HUES6 (cell line): ENCODE results near the gene LRRC74B.
A peak's percentile ranks its signal among the peaks of the same experiment; 100 is the strongest.
"Not testable (repeated sequence)": the region's sequence is repeated elsewhere in the genome, so short reads cannot be mapped to it uniquely, and the experiment has no call there.

Experiments
- H3K27ac ChIP-seq: 2 replicates; pipeline ENCODE4 v1.7.0; 2013; ENCODE audit warnings: low read depth, mild to moderate bottlenecking, low read length, inconsistent platforms
- H3K27me3 ChIP-seq: 2 replicates; pipeline ENCODE4 v1.6.1; 2013; ENCODE audit warnings: low read length; ENCODE audit not compliant: control insufficient read depth, insufficient read depth
- H3K36me3 ChIP-seq: 2 replicates; pipeline ENCODE4 v1.6.1; 2013; ENCODE audit warnings: low read length; ENCODE audit not compliant: control insufficient read depth, insufficient read depth
- H3K4me1 ChIP-seq: 2 replicates; pipeline ENCODE4 v1.6.1; 2013; ENCODE audit warnings: low read length; ENCODE audit not compliant: control insufficient read depth, insufficient read depth
- H3K4me3 ChIP-seq: 2 replicates; pipeline ENCODE4 v1.5.1; 2013; ENCODE audit warnings: low read depth, low read length
- H3K9ac ChIP-seq: one replicate; pipeline ENCODE4 v1.6.1; 2013; ENCODE audit warnings: mild to moderate bottlenecking, low read length
- H3K9me3 ChIP-seq: 2 replicates; pipeline ENCODE4 v1.6.1; 2013; ENCODE audit warnings: low read depth, low read length; ENCODE audit not compliant: control insufficient read depth, insufficient read depth

The LRRC74B gene

DNA sequence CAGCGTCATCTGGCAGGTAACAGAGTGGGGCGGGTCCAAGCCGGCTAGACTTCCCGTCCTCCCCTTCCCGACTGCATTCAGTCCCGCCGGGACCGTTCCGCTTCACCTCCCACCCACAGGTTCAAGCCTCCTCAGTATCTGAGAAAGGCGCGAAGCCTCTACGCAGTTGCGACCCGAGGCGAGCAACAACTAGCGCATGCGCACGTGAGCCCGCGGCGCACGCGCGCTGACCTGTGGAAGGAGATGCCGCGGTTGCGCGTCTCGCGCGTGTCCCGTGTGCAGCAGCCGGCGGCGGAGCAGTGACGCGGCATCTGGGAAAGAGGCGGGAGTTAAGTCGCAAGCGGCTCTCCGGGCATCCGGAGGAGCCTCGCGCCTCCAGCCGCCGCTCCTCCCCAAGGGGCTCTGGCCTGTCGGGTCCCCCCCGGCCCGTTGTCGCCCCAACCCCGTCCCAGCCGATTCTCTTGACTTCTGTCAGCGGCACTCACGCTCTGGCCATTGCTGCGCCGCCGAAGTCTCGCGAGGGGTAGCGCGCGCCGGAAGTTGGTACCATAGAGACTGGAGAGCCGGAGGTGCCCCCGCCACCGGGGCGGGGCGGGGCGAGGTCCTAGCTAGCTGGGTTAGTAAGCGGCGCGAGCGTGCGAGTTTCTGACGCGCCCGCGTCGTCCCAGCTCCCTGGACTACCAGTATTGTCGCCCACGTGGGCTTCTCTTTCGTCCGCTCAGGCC lies 44.0 kb upstream of the LRRC74B start, which contains the start of gene THAP7:
Gene THAP7 (minus strand): TSS at position 518 of the 725 bp plus-strand sequence. CDS start 207 bp downstream, at position 311.
- peak within 1 kb of the TSS; percentile 95 for H3K9ac ChIP-seq
- H3K27me3 ChIP-seq = no peaks in the 10 kb centered on the region
- peak within 1 kb of the TSS; percentile 87 for H3K27ac ChIP-seq

DNA sequence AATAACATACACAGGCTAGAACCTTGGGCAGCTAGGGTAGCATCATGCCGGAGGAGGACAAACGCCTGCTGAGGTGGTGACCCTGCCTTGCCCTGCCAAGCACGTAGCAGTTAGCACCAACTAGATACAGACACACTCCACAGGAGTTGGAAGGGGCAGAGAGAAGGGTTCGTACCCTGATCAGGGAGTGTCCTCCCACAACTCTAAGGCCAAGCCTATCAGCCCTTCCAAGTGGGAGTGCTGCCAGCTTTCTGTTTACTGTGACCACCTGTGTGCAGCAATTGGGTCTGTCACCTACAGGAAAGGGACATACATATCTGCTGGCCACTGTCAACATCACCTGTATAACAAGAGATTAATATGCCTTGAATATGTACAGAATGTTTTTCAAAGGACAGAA lies 42.0 kb upstream of the LRRC74B start:
- Histone ChIP-seq H3K27me3 (no peaks in the 10 kb centered on the region), H3K27ac (no peak overlapping the region), H3K36me3 (peaks cover 16% of the 10 kb centered on the region), H3K4me3 (no peak overlapping the region), H3K4me1 (peaks cover 10% of the 10 kb centered on the region), H3K9me3 (no peaks in the 10 kb centered on the region), H3K9ac (no peak overlapping the region)

More for the DNA sequence above, 44.0 kb upstream of the LRRC74B start, which contains the start of gene THAP7:
- Histone ChIP-seq H3K4me1 (peaks cover 10% of the 10 kb centered on the region), H3K4me3 (peak within 1 kb of the TSS; percentile 83), H3K36me3 (peaks cover 27% of the 10 kb centered on the region), H3K9me3 (no peaks in the 10 kb centered on the region)

DNA sequence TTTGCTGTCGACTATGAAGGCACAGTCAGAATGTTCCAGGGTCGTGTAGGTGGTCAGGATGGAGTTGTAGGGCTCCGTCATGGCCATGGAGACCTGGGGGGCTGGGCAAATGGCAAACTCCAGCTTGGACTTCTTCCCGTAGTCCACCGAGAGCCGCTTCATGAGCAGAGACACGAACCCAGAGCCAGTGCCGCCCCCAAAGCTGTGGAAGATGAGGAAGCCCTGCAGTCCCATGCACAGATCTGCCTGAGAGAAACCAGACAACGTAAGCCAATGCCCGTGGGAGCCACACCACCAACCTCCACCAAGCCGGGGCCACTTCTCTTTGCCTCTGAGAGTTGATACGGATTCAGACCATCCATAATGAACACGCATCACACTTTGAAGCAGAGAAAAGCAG lies 36.5 kb upstream of the LRRC74B start:
- H3K27me3 ChIP-seq, H3K4me3 ChIP-seq, H3K27ac ChIP-seq, H3K36me3 ChIP-seq, H3K9ac ChIP-seq, H3K9me3 ChIP-seq: not testable (repeated sequence)
- H3K4me1 ChIP-seq = peaks cover 16% of the 10 kb centered on the region

DNA sequence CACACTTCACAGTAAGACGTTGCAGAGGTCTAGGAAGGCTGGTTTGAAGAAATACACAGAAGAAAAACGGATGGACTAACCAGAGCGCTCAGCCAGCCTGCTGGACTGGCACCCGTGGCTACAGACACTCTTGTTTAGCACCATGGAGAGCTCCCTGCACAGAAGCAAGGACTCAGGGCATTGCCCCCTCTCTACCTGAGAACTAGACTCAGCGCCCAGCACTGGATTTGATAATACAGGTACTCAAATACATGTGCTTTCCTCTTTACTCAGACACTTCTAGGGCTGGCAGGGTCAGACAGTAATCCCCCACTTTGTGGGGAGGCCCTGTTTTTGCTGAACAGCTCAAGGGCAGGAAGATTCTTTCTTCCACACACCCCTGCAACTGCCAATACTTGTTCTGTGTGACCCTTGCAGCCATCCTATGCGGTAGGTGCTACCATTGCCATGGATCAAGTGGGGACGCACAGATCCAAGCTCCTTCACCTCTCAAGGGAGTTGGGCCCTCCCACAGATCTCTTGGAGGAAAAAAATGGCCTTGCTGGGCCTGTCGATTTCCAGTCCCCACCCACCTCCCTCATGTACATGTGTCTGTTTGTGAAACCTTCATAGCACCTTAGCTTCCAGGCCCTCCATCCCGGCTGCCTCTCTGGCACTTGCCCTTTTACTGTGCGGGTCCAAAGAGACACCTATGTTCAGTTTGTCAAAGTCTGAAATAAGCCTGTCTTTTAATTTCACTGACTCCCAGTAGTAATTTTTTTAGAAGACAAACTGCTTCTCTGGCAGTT lies 35.9 kb upstream of the LRRC74B start:
- no peak overlapping the region for H3K27ac ChIP-seq
- H3K9me3 ChIP-seq = no peaks in the 10 kb centered on the region
- H3K4me3 ChIP-seq = no peak overlapping the region
- peaks cover 4% of the 10 kb centered on the region; the same call in 1 of the 2 replicates for H3K36me3 ChIP-seq
- peaks cover 21% of the 10 kb centered on the region for H3K4me1 ChIP-seq
- H3K9ac ChIP-seq = no peak overlapping the region
- H3K27me3 ChIP-seq = 0 out of 2 replicates have a peak, but pooled peaks cover 4% of the 10 kb centered on the region

DNA sequence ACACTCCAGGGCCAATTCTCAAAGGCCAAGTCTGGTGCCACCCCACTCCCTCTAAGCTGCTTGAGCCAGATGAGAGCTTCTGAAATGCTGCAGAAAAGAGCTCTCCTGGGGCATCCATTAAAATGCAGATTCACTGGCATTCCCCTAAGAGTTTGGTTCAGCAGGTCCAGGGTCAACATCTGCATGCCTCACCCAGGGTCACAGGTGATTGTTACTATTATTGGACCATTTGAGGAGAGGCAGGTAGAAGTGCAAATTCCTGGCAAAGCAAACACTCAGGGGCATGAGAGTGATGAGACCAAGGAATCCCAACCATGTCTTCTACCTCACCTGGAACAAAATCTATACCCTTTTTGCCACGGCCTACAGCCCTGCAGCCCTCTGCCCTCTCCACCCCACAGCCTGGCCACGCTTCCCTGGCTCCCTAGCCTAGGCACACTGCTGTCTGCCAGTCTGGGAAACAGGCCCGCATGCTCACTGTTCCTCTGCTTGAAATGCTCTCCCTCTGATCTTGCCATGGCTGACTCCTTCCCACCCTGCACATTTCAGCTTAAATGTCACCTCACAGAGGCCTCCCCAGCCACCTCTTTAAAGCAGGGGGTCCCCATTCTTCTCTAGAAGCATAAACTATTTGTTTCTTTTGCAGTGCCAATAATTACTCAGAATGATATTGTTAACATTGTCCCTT lies 35.2 kb upstream of the LRRC74B start:
- peaks cover 28% of the 10 kb centered on the region for H3K4me1 ChIP-seq
- H3K27me3 ChIP-seq = 0 out of 2 replicates have a peak, but pooled peaks cover 4% of the 10 kb centered on the region
- H3K4me3 ChIP-seq = no peak overlapping the region
- no peak overlapping the region for H3K27ac ChIP-seq
- H3K36me3 ChIP-seq = peaks cover 4% of the 10 kb centered on the region; the same call in 1 of the 2 replicates
- no peak overlapping the region for H3K9ac ChIP-seq
- no peaks in the 10 kb centered on the region for H3K9me3 ChIP-seq

DNA sequence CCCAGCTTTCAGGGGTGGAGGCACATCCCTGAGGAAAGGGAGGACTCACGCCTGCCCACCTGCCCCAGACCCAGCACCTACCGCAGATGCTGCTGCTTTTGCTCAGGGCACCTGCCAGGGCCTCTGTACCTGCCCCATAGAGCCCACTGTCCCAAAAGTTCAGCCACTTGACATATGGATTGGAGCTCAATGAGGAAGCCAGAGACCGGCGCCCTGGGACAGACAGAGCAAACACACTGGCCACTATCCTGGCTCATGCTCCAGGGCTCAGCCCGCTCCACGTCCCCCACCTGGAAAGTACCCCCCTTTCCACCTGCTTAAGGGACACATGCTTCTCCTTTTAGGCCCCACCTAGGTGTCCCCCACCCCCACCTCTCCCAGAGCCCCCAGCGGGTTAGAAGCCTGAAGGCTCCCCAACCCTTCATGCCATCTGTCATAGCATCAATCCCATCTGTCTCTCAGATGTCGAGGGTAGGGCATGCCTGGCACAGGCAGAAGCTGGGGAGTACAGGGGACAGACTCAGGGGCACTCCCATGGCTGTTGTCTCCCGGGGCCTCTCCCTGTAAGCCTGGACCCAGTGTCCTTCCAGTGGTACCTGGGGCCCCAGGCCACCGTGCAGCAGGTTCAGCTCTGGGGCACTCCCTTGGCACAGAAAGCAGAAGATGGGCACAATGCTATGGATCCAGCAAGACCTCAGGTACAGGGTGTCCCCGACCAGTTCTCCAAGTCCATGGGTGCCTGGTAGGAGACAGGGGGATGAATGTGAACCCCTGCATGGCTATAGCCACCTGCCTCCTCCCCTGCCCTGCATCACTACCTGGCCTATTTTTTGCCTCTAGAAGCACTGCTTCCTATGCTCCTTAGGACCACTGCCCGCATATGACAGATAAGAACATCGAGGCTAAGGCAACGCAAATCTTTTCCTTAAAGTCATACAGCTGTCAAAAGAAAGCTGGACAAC lies 33.0 kb upstream of the LRRC74B start:
- H3K4me3 ChIP-seq = peak overlapping the region; percentile 70
- no peak overlapping the region for H3K27ac ChIP-seq
- H3K9ac ChIP-seq = no peak overlapping the region

DNA sequence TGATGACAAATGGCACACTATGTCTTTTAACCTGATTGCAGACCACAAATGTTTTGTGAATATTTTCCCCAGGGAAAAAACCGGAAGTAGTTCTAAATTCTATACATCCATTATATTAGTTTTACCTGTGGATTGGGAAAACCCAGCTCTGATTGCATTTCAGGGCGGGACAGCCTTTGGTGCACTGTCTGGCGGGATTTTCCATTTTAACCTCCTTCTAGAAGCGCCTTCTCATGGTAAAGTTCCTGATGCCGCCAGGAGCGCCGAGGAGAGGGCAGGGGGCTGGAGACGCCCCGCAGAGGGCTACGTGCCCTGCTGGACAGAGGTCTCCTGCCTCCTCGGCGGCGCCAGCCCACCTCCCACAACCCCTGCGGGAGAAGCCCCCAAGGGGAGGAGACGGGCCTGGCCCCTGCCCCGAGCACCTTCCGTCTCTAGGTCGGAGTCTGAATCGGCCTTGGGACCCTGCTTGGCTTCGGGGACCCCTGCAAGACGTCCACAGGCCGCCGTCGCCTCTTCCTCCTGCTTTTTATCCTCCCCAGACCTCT lies 32.0 kb upstream of the LRRC74B start:
- Histone ChIP-seq H3K4me1 (peaks cover 31% of the 10 kb centered on the region), H3K4me3 (peak overlapping the region; percentile 70), H3K27ac (peak overlapping the region; percentile 15; the same call in 1 of the 2 replicates), H3K9ac (peak overlapping the region; percentile 47), H3K27me3 (0 out of 2 replicates have a peak, but pooled peaks cover 4% of the 10 kb centered on the region), H3K36me3 (peaks cover 2% of the 10 kb centered on the region; the same call in 1 of the 2 replicates), H3K9me3 (no peaks in the 10 kb centered on the region)

More for the DNA sequence above, 33.0 kb upstream of the LRRC74B start:
- no peaks in the 10 kb centered on the region for H3K9me3 ChIP-seq
- 0 out of 2 replicates have a peak, but pooled peaks cover 4% of the 10 kb centered on the region for H3K27me3 ChIP-seq
- H3K36me3 ChIP-seq = peaks cover 4% of the 10 kb centered on the region; the same call in 1 of the 2 replicates
- peaks cover 31% of the 10 kb centered on the region for H3K4me1 ChIP-seq

DNA sequence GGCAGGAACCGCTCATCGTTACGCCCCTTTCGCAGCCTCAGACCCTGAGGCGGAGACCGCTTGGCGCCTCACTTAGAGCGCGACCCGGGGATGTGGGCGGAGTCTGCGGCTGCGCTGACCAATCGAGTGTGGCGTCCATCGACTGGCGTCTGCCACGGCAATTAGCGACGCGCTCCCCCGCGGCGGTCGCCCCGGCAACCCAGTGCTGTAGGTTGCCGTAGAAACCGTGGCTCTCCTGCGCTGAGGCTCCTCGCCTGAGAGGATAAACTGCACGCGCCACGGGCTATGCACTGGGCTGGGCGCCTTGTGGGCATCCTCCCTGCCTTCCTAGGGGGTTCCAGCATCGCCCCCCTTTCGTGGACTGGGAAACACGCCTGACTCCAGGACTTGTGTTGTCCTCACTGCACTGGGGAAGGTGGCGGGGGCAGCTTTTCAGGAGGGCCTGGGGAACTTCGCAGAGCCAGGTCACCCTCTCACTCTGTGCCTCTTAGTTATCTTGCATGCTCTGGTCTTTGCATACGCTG lies 31.5 kb upstream of the LRRC74B start:
- peaks cover 31% of the 10 kb centered on the region for H3K4me1 ChIP-seq
- H3K27ac ChIP-seq = no peak overlapping the region; the same call in 1 of the 2 replicates
- H3K27me3 ChIP-seq = 0 out of 2 replicates have a peak, but pooled peaks cover 4% of the 10 kb centered on the region
- H3K36me3 ChIP-seq = no peaks in the 10 kb centered on the region
- H3K4me3 ChIP-seq = peak overlapping the region; percentile 70
- H3K9ac ChIP-seq = peak overlapping the region; percentile 47
- H3K9me3 ChIP-seq = 0 out of 2 replicates have a peak, but pooled peaks cover 2% of the 10 kb centered on the region

DNA sequence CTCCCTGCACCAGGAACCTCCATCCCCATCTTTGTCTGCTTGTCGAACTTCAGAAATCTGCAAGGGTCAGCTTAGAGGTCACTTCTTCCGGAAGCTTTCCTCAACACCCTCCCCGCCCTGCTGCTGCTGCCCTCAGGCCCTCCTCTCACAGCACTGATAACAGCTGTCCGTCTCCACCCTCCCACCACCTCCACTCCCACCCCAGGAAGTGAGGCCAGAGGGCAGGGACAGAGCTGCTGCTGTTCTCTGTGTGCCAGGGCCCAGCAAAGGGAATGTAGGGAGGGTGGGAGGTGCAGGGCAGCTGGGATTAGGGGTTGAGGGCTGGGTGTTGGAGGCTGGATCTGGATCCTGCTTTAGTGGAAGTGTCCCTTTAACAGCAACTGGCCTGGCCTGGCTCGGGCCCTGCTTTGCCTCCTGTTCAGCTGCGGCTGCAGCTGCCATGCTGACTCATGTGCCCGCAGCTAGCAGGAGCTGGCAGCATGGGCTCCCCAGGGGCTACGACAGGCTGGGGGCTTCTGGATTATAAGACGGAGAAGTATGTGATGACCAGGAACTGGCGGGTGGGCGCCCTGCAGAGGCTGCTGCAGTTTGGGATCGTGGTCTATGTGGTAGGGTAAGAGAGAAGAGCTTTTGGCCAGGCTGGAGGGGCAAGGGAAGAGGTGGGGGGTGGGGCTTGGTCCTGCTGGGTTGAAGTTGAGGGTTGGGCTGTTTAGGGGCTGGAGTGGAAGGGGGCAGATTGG lies 30.9 kb upstream of the LRRC74B start, which contains the start of gene P2RX6:
Gene P2RX6 (plus strand): TSS at position 440 of the 740 bp plus-strand sequence. CDS start 10 bp downstream, at position 450.
- H3K9me3 ChIP-seq = peaks cover 8% of the 10 kb centered on the region; the same call in 1 of the 2 replicates
- peak within 1 kb of the TSS; percentile 70 for H3K4me3 ChIP-seq
- H3K36me3 ChIP-seq = no peaks in the 10 kb centered on the region
- 0 out of 2 replicates have a peak, but pooled peaks cover 4% of the 10 kb centered on the region for H3K27me3 ChIP-seq
- H3K9ac ChIP-seq = peak within 1 kb of the TSS; percentile 47
- peak within 1 kb of the TSS; percentile 15; the same call in 1 of the 2 replicates for H3K27ac ChIP-seq
- peaks cover 29% of the 10 kb centered on the region for H3K4me1 ChIP-seq
